Stimulated activated CD4-positive, alpha-beta T cell treated with anti-CD3 and anti-CD28 coated beads, Interleukin-2, amount 100 ng/mL, for 48 hours (primary cell): ENCODE results near the gene TPGS1.

ENCODE experiments used
- DNase-seq, 2 donors: peaks; one replicate each; pipeline ENCODE4 v3.0.0-alpha.2; 2020

TPGS1 gene

GRCh38 chr19:522726-523125, 15.4 kb downstream of the TPGS1 start:
- no peak for DNase-seq

- DNase-seq = no peak
Measured at GRCh38 chr19:524062-524674, 16.9 kb downstream of the TPGS1 start.

GRCh38 chr19:525029-525428, 17.7 kb downstream of the TPGS1 start:
- DNase-seq = no peak

- DNase-seq = no peak
Measured at GRCh38 chr19:525857-526419, 18.6 kb downstream of the TPGS1 start.

GRCh38 chr19:530134-531008, 23.1 kb downstream of the TPGS1 start:
- no peak for DNase-seq

- DNase-seq = peak; percentile 86
Measured at GRCh38 chr19:531009-531752, 23.9 kb downstream of the TPGS1 start.

- DNase-seq = no peak
Measured at GRCh38 chr19:531753-532560, 24.7 kb downstream of the TPGS1 start, which contains the start of gene CDC34. Gene CDC34, plus strand, starts transcription at chr19:531760. Its CDS starts 172 bp downstream, at chr19:531932.

- peak in 1 of 2 donors; percentile 35 for DNase-seq
Measured at GRCh38 chr19:532561-533363, 25.5 kb downstream of the TPGS1 start.

GRCh38 chr19:533364-534058, 26.2 kb downstream of the TPGS1 start:
- DNase-seq = no peak

GRCh38 chr19:534088-534487, 26.8 kb downstream of the TPGS1 start:
- no peak for DNase-seq

GRCh38 chr19:535017-535835, 27.9 kb downstream of the TPGS1 start:
- no peak for DNase-seq

- DNase-seq = no peak
Measured at GRCh38 chr19:536031-536880, 29.0 kb downstream of the TPGS1 start.

GRCh38 chr19:536881-537404, 29.6 kb downstream of the TPGS1 start:
- no peak for DNase-seq

GRCh38 chr19:538641-539428, 31.5 kb downstream of the TPGS1 start:
- no peak for DNase-seq

GRCh38 chr19:539429-540030, 32.2 kb downstream of the TPGS1 start:
- no peak for DNase-seq

GRCh38 chr19:540867-541637, 33.8 kb downstream of the TPGS1 start:
- DNase-seq = no peak

GRCh38 chr19:541699-542098, 34.4 kb downstream of the TPGS1 start:
- no peak for DNase-seq
